ENCODE results near the gene DNAAF3.

Gene DNAAF3

DNA sequence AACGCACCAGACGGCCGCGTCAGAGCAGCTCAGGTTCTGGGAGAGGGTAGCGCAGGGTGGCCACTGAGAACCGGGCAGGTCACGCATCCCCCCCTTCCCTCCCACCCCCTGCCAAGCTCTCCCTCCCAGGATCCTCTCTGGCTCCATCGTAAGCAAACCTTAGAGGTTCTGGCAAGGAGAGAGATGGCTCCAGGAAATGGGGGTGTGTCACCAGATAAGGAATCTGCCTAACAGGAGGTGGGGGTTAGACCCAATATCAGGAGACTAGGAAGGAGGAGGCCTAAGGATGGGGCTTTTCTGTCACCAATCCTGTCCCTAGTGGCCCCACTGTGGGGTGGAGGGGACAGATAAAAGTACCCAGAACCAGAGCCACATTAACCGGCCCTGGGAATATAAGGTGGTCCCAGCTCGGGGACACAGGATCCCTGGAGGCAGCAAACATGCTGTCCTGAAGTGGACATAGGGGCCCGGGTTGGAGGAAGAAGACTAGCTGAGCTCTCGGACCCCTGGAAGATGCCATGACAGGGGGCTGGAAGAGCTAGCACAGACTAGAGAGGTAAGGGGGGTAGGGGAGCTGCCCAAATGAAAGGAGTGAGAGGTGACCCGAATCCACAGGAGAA is 50.9 kb downstream of the DNAAF3 start:
- DNase-seq, result peak in 1 of 5 experiments; percentile 9

GRCh38 chr19:55114566-55115145 is 51.8 kb downstream of the DNAAF3 start:
- DNase-seq, result no peak

DNA sequence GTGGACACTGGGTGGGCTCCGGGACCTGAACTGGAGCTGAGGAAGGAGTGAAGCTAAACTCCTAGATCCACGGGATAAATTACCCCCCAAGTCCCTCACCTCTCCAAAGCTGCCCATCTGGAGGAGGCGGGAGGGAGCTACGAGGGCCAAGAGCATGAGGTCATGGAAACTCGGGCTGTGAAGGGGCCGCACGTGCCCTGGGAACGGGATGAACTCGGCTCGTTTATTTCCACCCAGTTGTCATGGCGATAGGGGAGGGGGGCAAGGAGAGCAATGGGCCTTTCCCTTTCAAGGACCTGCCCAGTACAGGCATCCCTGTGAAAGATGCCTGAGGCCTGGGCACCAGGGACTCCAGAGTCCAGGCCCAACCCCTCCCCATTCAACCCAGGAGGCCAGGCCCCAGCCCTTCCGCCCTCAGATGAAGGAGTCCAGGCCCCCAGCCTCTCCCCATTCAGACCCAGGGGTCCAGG is 52.8 kb downstream of the DNAAF3 start:
- DNase-seq, result no peak

- no peak for DNase-seq
These were observed 53.4 kb downstream of the DNAAF3 start for GRCh38 chr19:55112777-55113569.

DNA sequence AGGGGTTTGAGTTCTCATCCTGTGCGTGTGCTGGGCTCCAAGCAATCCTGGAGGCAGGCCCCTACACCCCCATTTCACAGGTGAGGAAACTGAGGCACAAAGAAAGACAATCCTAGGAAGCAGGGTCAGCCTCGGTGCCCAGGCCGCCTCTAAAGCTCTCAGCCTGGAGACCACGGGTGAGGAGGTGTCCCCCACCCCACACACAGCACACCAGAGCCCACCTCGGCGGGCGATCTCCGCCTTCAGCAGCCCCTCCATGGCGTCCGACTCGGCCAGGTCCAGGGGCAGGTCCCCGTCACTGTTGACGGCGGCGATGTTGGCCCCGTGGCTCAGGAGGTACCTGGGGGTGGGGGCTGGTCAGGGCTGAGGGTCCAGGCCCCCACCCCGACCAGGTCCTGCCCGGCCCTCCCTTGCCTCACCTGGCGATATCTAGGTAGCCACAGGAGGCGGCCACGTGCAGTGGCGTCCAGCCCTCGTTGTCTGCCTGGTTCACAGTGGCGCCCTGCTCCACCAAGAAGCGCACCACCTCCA is 54.1 kb downstream of the DNAAF3 start:
- DNase-seq, result no peak

DNA sequence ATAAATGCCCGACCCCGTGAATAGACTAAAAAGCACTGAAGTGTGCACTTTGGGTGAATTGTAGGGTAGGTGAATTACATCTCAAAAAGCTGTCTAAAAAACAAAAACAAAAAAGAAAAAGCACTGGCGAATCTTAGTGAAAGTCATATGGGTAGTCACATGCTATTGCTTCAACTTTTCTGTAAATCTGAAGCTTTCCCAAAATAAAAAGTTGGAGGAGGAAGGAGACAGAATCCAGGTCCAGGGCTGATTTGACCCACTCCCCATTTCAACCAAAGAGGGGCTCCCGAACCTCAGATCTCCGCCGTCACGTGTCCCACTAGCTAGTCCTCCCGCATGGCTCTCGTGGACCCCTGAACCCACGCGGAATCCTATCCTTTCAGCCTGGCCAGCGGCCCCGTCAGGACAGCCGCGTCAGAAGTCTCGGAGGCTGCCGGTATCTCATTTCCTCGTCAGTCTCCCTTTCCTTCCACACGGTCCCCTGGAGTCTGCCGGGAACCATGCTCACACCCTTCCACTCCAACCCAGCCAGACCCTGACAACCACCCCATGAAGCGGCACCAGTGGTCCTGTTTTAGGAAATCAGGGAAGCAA is 55.1 kb downstream of the DNAAF3 start:
- no peak for DNase-seq

- no peak for DNase-seq
These were observed 56.7 kb downstream of the DNAAF3 start for GRCh38 chr19:55109527-55110291.
